ENCODE results near the gene TNNI3K. TPM values are rescaled to one million over a fixed set of nuclear protein-coding genes. Genes with fewer than 3 reads are reported as not detected.

The TNNI3K gene
- total RNA-seq, 2 donors from 2014 or later: 11.5 TPM; not detected in 1

DNA sequence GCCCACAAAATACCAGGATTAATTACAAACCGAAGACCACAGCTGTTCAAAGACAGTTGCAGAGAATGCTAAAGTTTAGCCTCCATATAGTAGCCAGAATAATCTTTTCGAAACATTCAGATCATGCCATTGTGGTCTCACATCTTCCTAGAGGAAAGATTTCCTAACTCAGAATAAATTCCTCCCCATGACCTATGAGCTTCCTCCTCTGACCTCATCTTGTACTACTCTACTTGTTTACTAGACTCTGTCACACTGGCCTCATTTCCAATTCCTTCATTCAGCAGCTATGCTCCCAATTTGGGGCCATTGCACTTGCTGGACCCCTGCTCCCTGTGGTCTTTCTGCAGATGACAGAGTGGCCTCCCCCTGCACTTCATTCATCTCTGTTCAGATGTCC is 349.0 kb downstream of the TNNI3K start:
- no peak for TF ChIP-seq POLR2A (IDR thresholded peaks at IDR 0.05)
- TF ChIP-seq, protein P1, sequence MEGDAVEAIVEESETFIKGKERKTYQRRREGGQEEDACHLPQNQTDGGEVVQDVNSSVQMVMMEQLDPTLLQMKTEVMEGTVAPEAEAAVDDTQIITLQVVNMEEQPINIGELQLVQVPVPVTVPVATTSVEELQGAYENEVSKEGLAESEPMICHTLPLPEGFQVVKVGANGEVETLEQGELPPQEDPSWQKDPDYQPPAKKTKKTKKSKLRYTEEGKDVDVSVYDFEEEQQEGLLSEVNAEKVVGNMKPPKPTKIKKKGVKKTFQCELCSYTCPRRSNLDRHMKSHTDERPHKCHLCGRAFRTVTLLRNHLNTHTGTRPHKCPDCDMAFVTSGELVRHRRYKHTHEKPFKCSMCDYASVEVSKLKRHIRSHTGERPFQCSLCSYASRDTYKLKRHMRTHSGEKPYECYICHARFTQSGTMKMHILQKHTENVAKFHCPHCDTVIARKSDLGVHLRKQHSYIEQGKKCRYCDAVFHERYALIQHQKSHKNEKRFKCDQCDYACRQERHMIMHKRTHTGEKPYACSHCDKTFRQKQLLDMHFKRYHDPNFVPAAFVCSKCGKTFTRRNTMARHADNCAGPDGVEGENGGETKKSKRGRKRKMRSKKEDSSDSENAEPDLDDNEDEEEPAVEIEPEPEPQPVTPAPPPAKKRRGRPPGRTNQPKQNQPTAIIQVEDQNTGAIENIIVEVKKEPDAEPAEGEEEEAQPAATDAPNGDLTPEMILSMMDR (IDR thresholded peaks at IDR 0.05): no peak
- DNase-seq (no peak), ATAC-seq (no peak)
- Histone ChIP-seq H3K27ac (no peak overlapping the region), H3K36me3 (replicated peaks in 1 of 2; ENCODE audit: insufficient read depth in 1 of 2, low read depth in 2 of 2) (no peaks in the 10 kb centered on the region), H3K27me3 (no peaks in the 10 kb centered on the region), H3K4me3 (no peak overlapping the region), H3K4me1 (no peaks in the 10 kb centered on the region), H3K9me3 (no peaks in the 10 kb centered on the region)
- 38 to 39% methylated on average over 2 of the region's 2 CpGs for WGBS, 2 donors
- intact Hi-C loops (cut with DNase I): no loop called here

DNA sequence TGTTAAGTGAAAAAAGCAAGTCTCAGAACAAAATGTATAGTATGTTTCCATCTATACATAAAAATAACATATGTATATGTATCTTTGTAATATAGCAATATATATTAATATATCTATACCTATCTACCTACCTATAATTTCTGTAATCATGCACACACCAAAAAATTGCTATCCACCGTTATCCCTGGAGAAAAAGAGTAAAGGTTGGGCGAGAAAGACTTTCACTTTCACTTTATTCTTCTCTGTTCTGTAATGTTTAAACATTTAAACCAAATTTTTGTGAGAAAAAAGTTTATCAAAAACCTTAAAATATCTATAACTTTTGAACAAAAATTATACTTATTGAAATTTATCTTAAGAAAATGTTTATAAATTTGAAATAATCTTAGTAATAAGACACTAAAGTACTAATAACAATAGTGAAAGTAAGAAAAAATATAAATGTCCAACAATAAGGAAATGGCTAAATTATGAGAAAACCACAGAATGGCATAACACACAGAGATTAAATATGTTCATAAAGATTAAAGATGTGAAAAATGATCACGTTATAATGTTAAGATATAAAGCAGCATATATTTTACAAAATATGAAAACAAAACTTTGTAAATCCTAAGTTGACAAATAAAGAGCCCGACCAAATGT is 351.2 kb downstream of the TNNI3K start:
- ATAC-seq: no peak
- WGBS, 2 donors: 53 to 71% methylated on average over 4 of the region's 4 CpGs
- Histone ChIP-seq H3K9me3 (no peaks in the 10 kb centered on the region), H3K36me3 (replicated peaks in 1 of 2; ENCODE audit: insufficient read depth in 1 of 2, low read depth in 2 of 2) (no peaks in the 10 kb centered on the region), H3K27ac (no peak overlapping the region), H3K4me3 (no peak overlapping the region), H3K4me1 (no peaks in the 10 kb centered on the region), H3K27me3 (no peaks in the 10 kb centered on the region)
- intact Hi-C loops (cut with DNase I): no loop called here
- no peak for DNase-seq
- TF ChIP-seq, protein P1 (IDR thresholded peaks at IDR 0.05): no peak
- no peak for TF ChIP-seq POLR2A (IDR thresholded peaks at IDR 0.05)

DNA sequence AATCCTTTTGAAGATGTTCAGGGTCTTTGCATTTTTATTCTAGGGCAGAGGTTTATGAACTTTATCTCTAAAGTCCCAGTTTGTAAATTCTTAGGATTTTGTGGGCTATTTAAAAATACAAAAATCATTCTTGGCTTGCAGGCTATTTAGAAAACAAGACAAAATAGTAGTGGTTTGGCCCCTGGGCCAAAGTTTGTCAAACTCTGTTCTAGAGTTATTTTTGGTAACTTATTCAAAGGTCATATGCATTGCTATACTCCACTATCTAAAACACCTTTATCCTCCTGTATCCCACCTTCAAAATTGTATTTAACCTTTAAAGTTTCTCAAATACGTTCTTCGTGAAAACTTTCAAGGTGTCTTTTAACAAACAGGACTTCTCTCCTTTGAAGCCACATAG is 352.7 kb downstream of the TNNI3K start:
- Histone ChIP-seq H3K4me3 (no peak overlapping the region), H3K27me3 (no peaks in the 10 kb centered on the region), H3K9me3 (no peaks in the 10 kb centered on the region), H3K36me3 (replicated peaks in 1 of 2; ENCODE audit: insufficient read depth in 1 of 2, low read depth in 2 of 2) (no peaks in the 10 kb centered on the region), H3K27ac (no peak overlapping the region), H3K4me1 (no peaks in the 10 kb centered on the region)
- TF ChIP-seq, protein P1 (IDR thresholded peaks at IDR 0.05): no peak
- no peak for TF ChIP-seq POLR2A (IDR thresholded peaks at IDR 0.05)
- DNase-seq (no peak), ATAC-seq (no peak)
- intact Hi-C loops (cut with DNase I): no loop called here
- WGBS, 2 donors: 66 to 77% methylated on average over 2 of the region's 2 CpGs

DNA sequence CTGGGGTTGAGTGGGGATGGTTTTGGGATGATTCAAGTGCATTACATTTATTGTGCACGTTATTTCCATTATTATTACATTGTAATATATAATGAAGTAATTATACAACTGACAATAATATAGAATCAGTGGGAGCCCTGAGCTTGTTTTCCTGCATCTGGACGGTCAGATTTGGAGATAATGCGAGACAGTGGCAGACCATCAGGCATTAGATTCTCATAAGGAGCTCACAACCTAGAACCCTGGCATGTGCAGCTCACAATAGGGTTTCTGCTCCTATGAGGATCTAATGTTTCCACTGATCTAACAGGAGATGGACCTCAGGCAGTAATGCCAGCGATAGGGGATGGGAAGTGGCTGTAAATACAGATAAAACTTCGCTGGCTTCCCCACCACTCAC is 355.1 kb downstream of the TNNI3K start:
- H3K27me3 ChIP-seq: no peaks in the 10 kb centered on the region
- no peaks in the 10 kb centered on the region for H3K9me3 ChIP-seq
- intact Hi-C loops (cut with DNase I): no loop called here
- no peaks in the 10 kb centered on the region for H3K36me3 ChIP-seq (replicated peaks in 1 of 2; ENCODE audit: insufficient read depth in 1 of 2, low read depth in 2 of 2)
- TF ChIP-seq, protein P1 (IDR thresholded peaks at IDR 0.05): no peak
- TF ChIP-seq POLR2A (IDR thresholded peaks at IDR 0.05): no peak
- no peak overlapping the region for H3K27ac ChIP-seq
- H3K4me3 ChIP-seq: no peak overlapping the region
- H3K4me1 ChIP-seq: peaks cover 11% of the 10 kb centered on the region
- 52 to 64% methylated on average over 5 of the region's 5 CpGs for WGBS, 2 donors
- ATAC-seq (no peak), DNase-seq (no peak)

DNA sequence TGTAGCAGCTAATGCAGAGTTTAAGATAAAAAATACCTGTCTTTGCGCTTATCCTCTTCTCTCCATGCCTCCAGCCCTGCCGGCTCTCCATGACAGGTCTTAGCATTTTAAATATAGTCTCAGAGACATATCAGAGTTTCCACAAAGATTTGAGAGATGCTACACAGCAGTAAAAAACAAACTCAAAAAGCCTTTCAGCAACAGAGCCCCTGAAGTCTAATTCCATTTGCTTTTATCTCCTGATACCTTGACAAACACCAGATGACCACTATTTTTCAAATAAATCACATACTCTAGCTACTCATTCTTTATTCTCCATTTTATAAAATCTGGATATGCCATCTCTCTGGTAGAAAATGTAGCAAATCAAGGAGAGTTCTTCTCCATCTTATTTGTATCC is 356.8 kb downstream of the TNNI3K start:
- Histone ChIP-seq H3K27ac (no peak overlapping the region), H3K36me3 (replicated peaks in 1 of 2; ENCODE audit: insufficient read depth in 1 of 2, low read depth in 2 of 2) (no peaks in the 10 kb centered on the region), H3K27me3 (no peaks in the 10 kb centered on the region), H3K4me1 (peaks cover 11% of the 10 kb centered on the region), H3K4me3 (no peak overlapping the region), H3K9me3 (no peaks in the 10 kb centered on the region)
- DNase-seq: no peak
- 68 to 76% methylated on average over 2 of the region's 2 CpGs for WGBS, 2 donors
- intact Hi-C loops (cut with DNase I): no loop called here
- TF ChIP-seq POLR2A (IDR thresholded peaks at IDR 0.05): no peak
- TF ChIP-seq, protein P1 (IDR thresholded peaks at IDR 0.05): no peak
- ATAC-seq: no peak
